HepG2 (cell line): ENCODE results near the gene P2RY6. TPM values are rescaled to one million over a fixed set of nuclear protein-coding genes. Genes with fewer than 3 reads are reported as not detected.

Experiments
- HOXA3 ChIP-seq: sonication (generic); formaldehyde crosslinking; IDR thresholded peaks from 2 replicates; pipeline ENCODE4 v1.5.0; 2020; ENCODE audit warnings: missing genetic modification reagents
- MXI1 ChIP-seq: IDR thresholded peaks from 3 replicates; pipeline ENCODE4 v1.6.1; 2012; ENCODE audit warnings: low read depth, low read length, inconsistent platforms, borderline replicate concordance
- NCOA5 ChIP-seq: sonication (generic); formaldehyde crosslinking; IDR thresholded peaks from 2 replicates; pipeline ENCODE4 v1.4.0; 2020; ENCODE audit warnings: missing genetic modification reagents
- NFYC ChIP-seq: IDR thresholded peaks from 2 replicates; pipeline ENCODE4 v1.6.1; 2016; ENCODE audit warnings: missing genetic modification reagents, missing compliant biosample characterization
- NR1H2 ChIP-seq: sonication (generic); formaldehyde crosslinking; IDR thresholded peaks from 2 replicates; pipeline ENCODE4 v1.8.1; 2022; ENCODE audit warnings: low read depth, missing genetic modification reagents, borderline replicate concordance
- PRMT3 ChIP-seq: sonication (generic); formaldehyde crosslinking; IDR thresholded peaks from 2 replicates; pipeline ENCODE4 v1.8.1; 2022; ENCODE audit warnings: low read depth, mild to moderate bottlenecking, moderate library complexity, missing genetic modification reagents, borderline replicate concordance
- PRPF4 ChIP-seq: fragments of 200-400 bp; formaldehyde crosslinking; IDR thresholded peaks from 2 replicates; pipeline ENCODE4 v1.6.1; 2016; ENCODE audit warnings: low read length, low read depth; ENCODE audit not compliant: poor library complexity, severe bottlenecking
- RFX3 ChIP-seq: IDR thresholded peaks from 2 replicates; pipeline ENCODE4 v1.6.1; 2016; ENCODE audit warnings: missing biosample characterization, missing genetic modification reagents
- SIX4 ChIP-seq: sonication (generic); formaldehyde crosslinking; IDR thresholded peaks from 2 replicates; pipeline ENCODE4 v1.4.0; 2020; ENCODE audit warnings: missing genetic modification reagents
- SNAPC2 ChIP-seq: sonication (generic); formaldehyde crosslinking; IDR thresholded peaks from 2 replicates; pipeline ENCODE4 v1.8.1; 2022; ENCODE audit warnings: mild to moderate bottlenecking, missing genetic modification reagents
- TARDBP ChIP-seq: sonication (generic); formaldehyde crosslinking; IDR thresholded peaks from 2 replicates; pipeline ENCODE4 v1.8.0; 2022; ENCODE audit warnings: mild to moderate bottlenecking, missing genetic modification reagents
- ZBTB42 ChIP-seq: sonication (generic); formaldehyde crosslinking; IDR thresholded peaks from 2 replicates; pipeline ENCODE4 v1.5.0; 2020; ENCODE audit warnings: mild to moderate bottlenecking, missing genetic modification reagents
- ZKSCAN1 ChIP-seq: fragments of 150-350 bp; IDR thresholded peaks from 2 replicates; pipeline ENCODE4 v1.6.1; 2014; ENCODE audit warnings: low read length
- ZNF274 ChIP-seq: sonication (generic); formaldehyde crosslinking; IDR thresholded peaks from 2 replicates; pipeline ENCODE4 v1.5.1; 2020; ENCODE audit warnings: mild to moderate bottlenecking, missing genetic modification reagents
- ZNF367 ChIP-seq: sonication (generic); formaldehyde crosslinking; IDR thresholded peaks from 2 replicates; pipeline ENCODE4 v1.4.0; 2020; ENCODE audit warnings: missing genetic modification reagents, borderline replicate concordance
- ZNF552 ChIP-seq: sonication (generic); formaldehyde crosslinking; IDR thresholded peaks from 2 replicates; pipeline ENCODE4 v1.9.0; 2022; ENCODE audit warnings: missing genetic modification reagents, mild to moderate bottlenecking, borderline replicate concordance
- ZNF672 ChIP-seq: sonication (generic); formaldehyde crosslinking; IDR thresholded peaks from 2 replicates; pipeline ENCODE4 v1.8.1; 2022; ENCODE audit warnings: missing genetic modification reagents
- ZNF703 ChIP-seq: sonication (generic); formaldehyde crosslinking; IDR thresholded peaks from 2 replicates; pipeline ENCODE4 v1.5.1; 2020; ENCODE audit warnings: missing genetic modification reagents, mild to moderate bottlenecking, moderate library complexity, borderline replicate concordance
- polyA plus RNA-seq, 8 experiments: library from polyadenylated mRNA; depleted of rRNA in 3 of 8; stranded (reverse) in 7 of 8; unstranded in 1 of 8; fragments of >200 nt; fragmentation: Illumina TruSeq in 4 of 8; extraction: Trizol in 4 of 8; gene quantifications; 2 replicates each; pipeline versions ENCODE4 v1.2.1 to v1.2.3, GENCODE V29; 2011 to 2016; ENCODE audit warnings: low read depth in 4 of 8, missing spikeins in 1 of 8, mixed read lengths in 1 of 8; ENCODE audit not compliant: insufficient read depth in 1 of 8
- total RNA-seq, 5 experiments: library from RNA; depleted of rRNA; stranded (reverse); fragments of >200 nt; fragmentation: Illumina TruSeq; extraction: Trizol; gene quantifications; 2 replicates each; pipeline ENCODE4 v1.2.3, GENCODE V29; 2016; ENCODE audit warnings: low read depth in 1 of 5
- TF ChIP-seq, protein P1 (sequence below): sonication (generic); formaldehyde crosslinking; IDR thresholded peaks from 2 replicates; pipeline ENCODE4 v1.4.0; 2020; ENCODE audit warnings: missing genetic modification reagents
- TF ChIP-seq, protein P2 (sequence below), 2 experiments: IDR thresholded peaks; 2 replicates each; pipeline ENCODE4 v1.6.1; 2011 to 2012; ENCODE audit warnings: low read length in 2 of 2, borderline replicate concordance in 1 of 2, low read depth in 1 of 2, mild to moderate bottlenecking in 1 of 2, moderate library complexity in 1 of 2

P2RY6 gene
- total and polyA plus RNA-seq, 2 of the 13 experiments (the other 11 are each of a cell fraction or from before 2014, with no cell fraction given): 0.09 to 0.29 TPM

DNA sequence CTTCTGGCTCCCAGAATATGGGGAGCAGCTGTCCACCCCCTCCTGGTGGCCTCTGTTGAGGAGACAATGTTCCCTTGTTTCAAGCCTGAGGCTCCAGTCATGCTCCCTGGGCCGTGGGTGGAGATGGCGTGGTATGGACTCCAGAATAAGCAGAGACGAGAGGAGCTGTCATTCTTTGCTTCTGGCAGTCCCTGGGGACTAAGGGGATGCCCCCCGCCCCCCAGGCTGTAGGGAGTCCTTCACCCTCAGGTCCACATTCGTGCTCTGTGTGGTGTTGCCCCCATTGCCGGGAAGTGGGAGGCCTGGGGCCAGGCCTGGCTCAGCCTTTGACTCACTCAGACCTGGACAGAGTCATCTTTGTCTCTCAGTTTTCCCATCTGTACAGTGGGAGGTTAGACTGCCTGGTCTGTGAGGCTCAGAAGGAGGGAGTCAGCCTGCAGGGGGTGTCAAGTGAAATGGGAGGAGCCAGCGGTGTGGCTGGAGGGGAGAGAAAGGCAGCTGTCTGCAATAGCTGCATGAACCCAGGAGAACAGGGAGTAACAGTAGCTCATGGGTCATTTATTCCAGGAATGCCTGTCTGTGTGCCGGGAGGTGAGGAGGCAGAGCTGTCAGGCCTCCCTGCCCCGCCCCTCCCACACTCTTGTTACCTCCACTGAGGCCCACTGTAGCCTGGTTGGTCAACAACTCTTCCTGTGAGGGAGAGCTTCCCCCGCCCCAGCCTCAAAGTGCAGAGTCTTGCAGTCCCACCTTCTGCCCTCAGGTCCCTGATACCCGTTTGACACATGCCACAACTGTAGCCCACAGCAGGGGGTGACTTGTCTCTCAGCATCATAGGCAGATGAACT, 42.2 kb downstream of the P2RY6 start (continued):
- TF ChIP-seq PRPF4 (no peak), SIX4 (peak; percentile 60; the same call in 1 of the 2 replicates), MXI1 (peak; percentile 75; the same call in 1 of the 3 replicates), ZNF703 (CRISPR knock-in tag) (no peak), ZNF552 (CRISPR knock-in tag) (no peak), NCOA5 (no peak), ZNF672 (CRISPR knock-in tag) (no peak), ZKSCAN1 (no peak), HOXA3 (peak; percentile 42; the same call in 1 of the 2 replicates), ZBTB42 (no peak), NFYC (CRISPR knock-in tag) (peak; percentile 36; the same call in 1 of the 2 replicates), ZNF274 (CRISPR knock-in tag) (no peak), TARDBP (CRISPR knock-in tag) (peak; percentile 77; the same call in 1 of the 2 replicates), ZNF367 (no peak), SNAPC2 (CRISPR knock-in tag) (no peak), PRMT3 (CRISPR knock-in tag) (no peak; the same call in 1 of the 2 replicates), RFX3 (CRISPR knock-in tag) (no peak), NR1H2 (CRISPR knock-in tag) (no peak)
- TF ChIP-seq, protein P1, sequence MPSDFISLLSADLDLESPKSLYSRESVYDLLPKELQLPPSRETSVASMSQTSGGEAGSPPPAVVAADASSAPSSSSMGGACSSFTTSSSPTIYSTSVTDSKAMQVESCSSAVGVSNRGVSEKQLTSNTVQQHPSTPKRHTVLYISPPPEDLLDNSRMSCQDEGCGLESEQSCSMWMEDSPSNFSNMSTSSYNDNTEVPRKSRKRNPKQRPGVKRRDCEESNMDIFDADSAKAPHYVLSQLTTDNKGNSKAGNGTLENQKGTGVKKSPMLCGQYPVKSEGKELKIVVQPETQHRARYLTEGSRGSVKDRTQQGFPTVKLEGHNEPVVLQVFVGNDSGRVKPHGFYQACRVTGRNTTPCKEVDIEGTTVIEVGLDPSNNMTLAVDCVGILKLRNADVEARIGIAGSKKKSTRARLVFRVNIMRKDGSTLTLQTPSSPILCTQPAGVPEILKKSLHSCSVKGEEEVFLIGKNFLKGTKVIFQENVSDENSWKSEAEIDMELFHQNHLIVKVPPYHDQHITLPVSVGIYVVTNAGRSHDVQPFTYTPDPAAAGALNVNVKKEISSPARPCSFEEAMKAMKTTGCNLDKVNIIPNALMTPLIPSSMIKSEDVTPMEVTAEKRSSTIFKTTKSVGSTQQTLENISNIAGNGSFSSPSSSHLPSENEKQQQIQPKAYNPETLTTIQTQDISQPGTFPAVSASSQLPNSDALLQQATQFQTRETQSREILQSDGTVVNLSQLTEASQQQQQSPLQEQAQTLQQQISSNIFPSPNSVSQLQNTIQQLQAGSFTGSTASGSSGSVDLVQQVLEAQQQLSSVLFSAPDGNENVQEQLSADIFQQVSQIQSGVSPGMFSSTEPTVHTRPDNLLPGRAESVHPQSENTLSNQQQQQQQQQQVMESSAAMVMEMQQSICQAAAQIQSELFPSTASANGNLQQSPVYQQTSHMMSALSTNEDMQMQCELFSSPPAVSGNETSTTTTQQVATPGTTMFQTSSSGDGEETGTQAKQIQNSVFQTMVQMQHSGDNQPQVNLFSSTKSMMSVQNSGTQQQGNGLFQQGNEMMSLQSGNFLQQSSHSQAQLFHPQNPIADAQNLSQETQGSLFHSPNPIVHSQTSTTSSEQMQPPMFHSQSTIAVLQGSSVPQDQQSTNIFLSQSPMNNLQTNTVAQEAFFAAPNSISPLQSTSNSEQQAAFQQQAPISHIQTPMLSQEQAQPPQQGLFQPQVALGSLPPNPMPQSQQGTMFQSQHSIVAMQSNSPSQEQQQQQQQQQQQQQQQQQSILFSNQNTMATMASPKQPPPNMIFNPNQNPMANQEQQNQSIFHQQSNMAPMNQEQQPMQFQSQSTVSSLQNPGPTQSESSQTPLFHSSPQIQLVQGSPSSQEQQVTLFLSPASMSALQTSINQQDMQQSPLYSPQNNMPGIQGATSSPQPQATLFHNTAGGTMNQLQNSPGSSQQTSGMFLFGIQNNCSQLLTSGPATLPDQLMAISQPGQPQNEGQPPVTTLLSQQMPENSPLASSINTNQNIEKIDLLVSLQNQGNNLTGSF (CRISPR knock-in tag): no peak
- TF ChIP-seq, protein P2, sequence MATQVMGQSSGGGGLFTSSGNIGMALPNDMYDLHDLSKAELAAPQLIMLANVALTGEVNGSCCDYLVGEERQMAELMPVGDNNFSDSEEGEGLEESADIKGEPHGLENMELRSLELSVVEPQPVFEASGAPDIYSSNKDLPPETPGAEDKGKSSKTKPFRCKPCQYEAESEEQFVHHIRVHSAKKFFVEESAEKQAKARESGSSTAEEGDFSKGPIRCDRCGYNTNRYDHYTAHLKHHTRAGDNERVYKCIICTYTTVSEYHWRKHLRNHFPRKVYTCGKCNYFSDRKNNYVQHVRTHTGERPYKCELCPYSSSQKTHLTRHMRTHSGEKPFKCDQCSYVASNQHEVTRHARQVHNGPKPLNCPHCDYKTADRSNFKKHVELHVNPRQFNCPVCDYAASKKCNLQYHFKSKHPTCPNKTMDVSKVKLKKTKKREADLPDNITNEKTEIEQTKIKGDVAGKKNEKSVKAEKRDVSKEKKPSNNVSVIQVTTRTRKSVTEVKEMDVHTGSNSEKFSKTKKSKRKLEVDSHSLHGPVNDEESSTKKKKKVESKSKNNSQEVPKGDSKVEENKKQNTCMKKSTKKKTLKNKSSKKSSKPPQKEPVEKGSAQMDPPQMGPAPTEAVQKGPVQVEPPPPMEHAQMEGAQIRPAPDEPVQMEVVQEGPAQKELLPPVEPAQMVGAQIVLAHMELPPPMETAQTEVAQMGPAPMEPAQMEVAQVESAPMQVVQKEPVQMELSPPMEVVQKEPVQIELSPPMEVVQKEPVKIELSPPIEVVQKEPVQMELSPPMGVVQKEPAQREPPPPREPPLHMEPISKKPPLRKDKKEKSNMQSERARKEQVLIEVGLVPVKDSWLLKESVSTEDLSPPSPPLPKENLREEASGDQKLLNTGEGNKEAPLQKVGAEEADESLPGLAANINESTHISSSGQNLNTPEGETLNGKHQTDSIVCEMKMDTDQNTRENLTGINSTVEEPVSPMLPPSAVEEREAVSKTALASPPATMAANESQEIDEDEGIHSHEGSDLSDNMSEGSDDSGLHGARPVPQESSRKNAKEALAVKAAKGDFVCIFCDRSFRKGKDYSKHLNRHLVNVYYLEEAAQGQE (IDR thresholded peaks at IDR 0.05; ENCODE audit: borderline replicate concordance in 1 of 2, low read depth in 1 of 2, low read length in 2 of 2): no peak
